Caco-2 (cell line): ENCODE data around the gene MUC2. TPM values are rescaled to one million over a fixed set of nuclear protein-coding genes. Genes with fewer than 3 reads are reported as not detected.

ENCODE experiments used
- BruUV-seq: library from RNA; stranded (reverse); fragments of 400-500 nt; replicated peaks from 2 replicates; lab custom pipeline; 2021; lab: Mats Ljungman, UMichigan
- CTCF ChIA-PET: fragments of 300-600 bp; sonication (Branson Sonifier 250); formaldehyde crosslinking; loops from one replicate; lab custom pipeline; 2022; ENCODE audit warnings: antibody characterized with exemption; lab: Charles Lee
- POLR2A ChIA-PET: fragments of 300-600 bp; sonication (Branson Sonifier 250); formaldehyde crosslinking; loops from one replicate; lab custom pipeline; 2022; ENCODE audit warnings: antibody characterized with exemption; lab: Charles Lee
- DNase-seq, 2 experiments: peaks; one replicate each; pipeline versions ENCODE4 v3.0.0 to v3.0.0-alpha.2; 2020 to 2022
- H3K27me3 ChIP-seq: replicated peaks from 2 replicates; pipeline ENCODE4 v1.6.0; 2011; ENCODE audit warnings: low read length; ENCODE audit not compliant: control insufficient read depth, insufficient read depth
- H3K36me3 ChIP-seq: 2 replicates; pipeline ENCODE4 v1.5.1; 2011; ENCODE audit warnings: low read length; ENCODE audit not compliant: control insufficient read depth, insufficient read depth
- H3K4me1 ChIP-seq: fragments of 250-450 bp; sonication (Bioruptor Pico); 2 replicates; pipeline ENCODE4 v1.5.1; 2020; ENCODE audit warnings: mild to moderate bottlenecking
- H3K4me3 ChIP-seq: 2 replicates; pipeline ENCODE4 v1.5.1; 2011; ENCODE audit warnings: low read depth, mild to moderate bottlenecking, control low read depth, low read length
- H3K9me3 ChIP-seq: fragments of 250-450 bp; sonication (Bioruptor Pico); 2 replicates; pipeline ENCODE4 v1.5.1; 2020; ENCODE audit warnings: mild to moderate bottlenecking, moderate library complexity
- H3K27ac Mint-ChIP-seq: one replicate; pipeline ENCODE4 v1.8.0; 2022; ENCODE audit warnings: mixed read lengths; ENCODE audit not compliant: unreplicated experiment
- H3K27me3 Mint-ChIP-seq: one replicate; pipeline ENCODE4 v1.8.0; 2022; ENCODE audit warnings: mixed read lengths; ENCODE audit not compliant: insufficient read depth, unreplicated experiment
- H3K36me3 Mint-ChIP-seq: one replicate; pipeline ENCODE4 v1.8.0; 2022; ENCODE audit warnings: mild to moderate bottlenecking, mixed read lengths; ENCODE audit not compliant: insufficient read depth, unreplicated experiment
- H3K4me1 Mint-ChIP-seq: one replicate; pipeline ENCODE4 v1.8.0; 2022; ENCODE audit warnings: low read depth, mixed read lengths; ENCODE audit not compliant: unreplicated experiment
- H3K4me3 Mint-ChIP-seq: one replicate; pipeline ENCODE4 v1.8.0; 2022; ENCODE audit warnings: mild to moderate bottlenecking, moderate library complexity, mixed read lengths; ENCODE audit not compliant: unreplicated experiment
- H3K9me3 Mint-ChIP-seq: one replicate; pipeline ENCODE4 v1.8.0; 2022; ENCODE audit warnings: mixed read lengths; ENCODE audit not compliant: unreplicated experiment
- intact Hi-C: fragments of 100-400 bp; cut with micrococcal nuclease; formaldehyde crosslinking; loops from one replicate; pipeline ENCODE4 v1.10.0; 2022; ENCODE audit not compliant: unreplicated experiment
- total RNA-seq: library from RNA; stranded (reverse); gene quantifications from 2 replicates; pipeline ENCODE4 v1.2.3, GENCODE V29; 2022
- TF ChIP-seq, protein P1 (sequence below), 2 experiments: fragments of 200-600 bp in 1 of 2; IDR thresholded peaks; 1 replicate in 1 of 2; 2 replicates in 1 of 2; pipeline versions ENCODE4 v1.5.1 to v1.8.0; 2011 to 2022; ENCODE audit warnings: antibody characterized with exemption in 1 of 2, control low read depth in 1 of 2, inconsistent platforms in 1 of 2, low read depth in 1 of 2, low read length in 1 of 2, mild to moderate bottlenecking in 1 of 2, moderate library complexity in 1 of 2; ENCODE audit not compliant: insufficient read depth in 1 of 2, severe bottlenecking in 1 of 2, unreplicated experiment in 1 of 2

MUC2 gene
- total RNA-seq, 1 experiment from 2014 or later = 0.05 TPM

DNA sequence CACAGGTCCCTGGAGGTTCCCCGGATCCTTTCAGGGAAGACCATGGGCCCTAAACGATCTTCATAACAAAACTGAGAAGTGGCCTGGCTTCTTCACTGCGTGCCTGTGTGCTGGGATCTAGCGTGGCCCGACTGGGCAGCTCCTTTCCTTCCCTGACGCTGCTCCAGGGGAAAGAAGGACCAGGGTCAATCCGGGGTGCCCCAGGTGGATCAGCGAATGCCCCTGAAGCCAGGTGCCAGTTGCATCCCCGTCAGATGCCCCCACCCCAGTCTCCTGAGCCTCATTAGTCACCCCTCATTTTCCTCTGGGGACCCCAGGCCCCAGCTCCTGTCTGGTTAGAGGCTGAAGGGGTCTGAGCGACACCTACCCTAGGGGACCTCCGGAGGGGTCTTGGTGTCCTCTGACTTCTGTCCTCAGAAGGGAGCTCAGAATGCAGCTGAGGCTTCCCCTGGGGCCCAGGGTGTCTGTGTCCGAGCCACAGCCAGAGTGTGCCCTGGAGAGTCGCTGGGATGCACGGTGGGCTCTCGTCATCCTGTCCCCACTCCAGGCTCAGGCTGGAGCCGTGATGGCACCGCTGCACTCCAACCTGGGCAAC is 19.5 kb upstream of the MUC2 start:
- intact Hi-C loops = no loop called here
- Histone ChIP-seq H3K36me3 (no peaks in the 10 kb centered on the region), H3K9me3 (no peaks in the 10 kb centered on the region), H3K27me3 (no peaks in the 10 kb centered on the region), H3K4me1 (no peaks in the 10 kb centered on the region; the same call in 1 of the 2 replicates), H3K4me3 (no peak overlapping the region)
- Mint-ChIP-seq H3K4me1 (no peaks in the 10 kb centered on the region), H3K9me3 (no peaks in the 10 kb centered on the region), H3K27me3 (no peaks in the 10 kb centered on the region), H3K4me3 (no peak overlapping the region), H3K36me3 (no peaks in the 10 kb centered on the region), H3K27ac (no peak overlapping the region)
- TF ChIP-seq, protein P1, sequence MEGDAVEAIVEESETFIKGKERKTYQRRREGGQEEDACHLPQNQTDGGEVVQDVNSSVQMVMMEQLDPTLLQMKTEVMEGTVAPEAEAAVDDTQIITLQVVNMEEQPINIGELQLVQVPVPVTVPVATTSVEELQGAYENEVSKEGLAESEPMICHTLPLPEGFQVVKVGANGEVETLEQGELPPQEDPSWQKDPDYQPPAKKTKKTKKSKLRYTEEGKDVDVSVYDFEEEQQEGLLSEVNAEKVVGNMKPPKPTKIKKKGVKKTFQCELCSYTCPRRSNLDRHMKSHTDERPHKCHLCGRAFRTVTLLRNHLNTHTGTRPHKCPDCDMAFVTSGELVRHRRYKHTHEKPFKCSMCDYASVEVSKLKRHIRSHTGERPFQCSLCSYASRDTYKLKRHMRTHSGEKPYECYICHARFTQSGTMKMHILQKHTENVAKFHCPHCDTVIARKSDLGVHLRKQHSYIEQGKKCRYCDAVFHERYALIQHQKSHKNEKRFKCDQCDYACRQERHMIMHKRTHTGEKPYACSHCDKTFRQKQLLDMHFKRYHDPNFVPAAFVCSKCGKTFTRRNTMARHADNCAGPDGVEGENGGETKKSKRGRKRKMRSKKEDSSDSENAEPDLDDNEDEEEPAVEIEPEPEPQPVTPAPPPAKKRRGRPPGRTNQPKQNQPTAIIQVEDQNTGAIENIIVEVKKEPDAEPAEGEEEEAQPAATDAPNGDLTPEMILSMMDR (IDR thresholded peaks at IDR 0.05; ENCODE audit: insufficient read depth in 1 of 2, low read depth in 1 of 2, low read length in 1 of 2, severe bottlenecking in 1 of 2, unreplicated experiment in 1 of 2) = no peak
- POLR2A ChIA-PET = no interaction called here
- CTCF ChIA-PET = interaction anchor here (1.0 to 1.1 kb wide), 2 partner anchors 103 to 144 kb away, joined by 3 read pairs; no protein-coding TSS in a partner anchor
- BruUV-seq = no TSS peak
- no peak for DNase-seq

DNA sequence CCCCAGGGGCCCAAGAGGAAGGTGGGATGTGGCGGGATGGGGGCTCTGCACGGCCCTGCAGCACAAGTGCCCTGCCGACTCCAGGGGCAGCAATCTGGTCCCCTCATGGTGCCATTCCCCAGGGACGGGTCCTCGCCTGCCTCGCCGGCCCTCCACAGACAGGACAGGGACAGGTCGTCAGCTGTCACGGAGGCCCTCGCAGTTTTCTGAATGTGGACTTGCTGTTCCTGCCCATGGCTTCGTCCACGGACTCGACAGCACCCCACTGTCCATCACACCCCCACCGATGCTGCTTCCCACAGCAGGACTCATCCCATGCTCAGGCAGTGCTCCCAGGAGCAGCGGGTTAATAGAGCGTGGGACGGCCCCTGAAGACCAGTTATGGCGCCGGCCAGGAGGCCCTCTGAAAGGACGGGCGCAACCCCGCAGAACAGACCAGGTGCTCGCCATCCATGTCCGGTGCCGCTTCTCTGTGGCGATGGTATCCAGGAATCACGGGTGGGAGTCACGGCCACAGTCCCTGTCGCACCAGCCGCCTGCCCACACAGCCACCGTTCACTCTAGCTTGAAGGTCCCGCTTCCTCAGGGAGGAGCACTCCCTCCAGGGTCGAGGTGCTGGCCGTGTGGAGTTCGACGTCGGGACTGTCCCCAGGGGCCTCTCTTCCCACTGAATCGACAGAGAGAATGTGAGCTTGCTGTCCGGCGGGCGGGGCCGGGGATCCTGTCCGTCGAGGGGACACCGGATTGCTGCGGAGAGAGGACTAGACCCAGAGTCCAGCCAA is 18.5 kb upstream of the MUC2 start:
- Histone ChIP-seq H3K4me3 (no peak overlapping the region), H3K9me3 (no peaks in the 10 kb centered on the region), H3K36me3 (no peaks in the 10 kb centered on the region), H3K4me1 (no peaks in the 10 kb centered on the region; the same call in 1 of the 2 replicates), H3K27me3 (no peaks in the 10 kb centered on the region)
- Mint-ChIP-seq H3K27me3 (no peaks in the 10 kb centered on the region), H3K4me3 (no peak overlapping the region), H3K27ac (no peak overlapping the region), H3K36me3 (no peaks in the 10 kb centered on the region), H3K9me3 (no peaks in the 10 kb centered on the region), H3K4me1 (no peaks in the 10 kb centered on the region)
- POLR2A ChIA-PET = no interaction called here
- intact Hi-C loops = no loop called here
- no peak for DNase-seq
- TF ChIP-seq, protein P1 (IDR thresholded peaks at IDR 0.05; ENCODE audit: insufficient read depth in 1 of 2, low read depth in 1 of 2, low read length in 1 of 2, severe bottlenecking in 1 of 2, unreplicated experiment in 1 of 2) = no peak
- BruUV-seq = no TSS peak
- CTCF ChIA-PET = interaction anchor here (0.6 kb wide), 1 partner anchor 10 kb away, joined by 3 read pairs; no protein-coding TSS in a partner anchor

DNA sequence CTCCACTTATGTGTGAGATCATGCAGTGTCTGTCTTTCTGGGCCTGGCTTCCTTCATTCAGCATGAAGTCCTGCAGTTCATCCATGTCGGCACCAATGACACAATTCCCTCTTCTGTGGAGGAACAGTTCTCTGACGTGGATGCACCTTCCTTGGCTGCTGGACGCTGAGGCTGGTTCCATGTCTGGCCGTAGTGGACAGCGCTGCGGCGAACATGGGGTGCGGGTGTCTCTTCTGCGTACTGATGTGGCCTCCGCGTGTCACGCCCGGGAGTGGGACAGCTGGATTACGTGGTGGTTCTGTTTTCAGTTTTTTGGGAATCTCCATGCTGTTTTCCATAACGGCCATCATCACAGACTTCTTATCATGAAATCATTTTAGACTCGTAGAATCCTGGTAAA is 16.9 kb upstream of the MUC2 start:
- TF ChIP-seq, protein P1 (IDR thresholded peaks at IDR 0.05; ENCODE audit: insufficient read depth in 1 of 2, low read depth in 1 of 2, low read length in 1 of 2, severe bottlenecking in 1 of 2, unreplicated experiment in 1 of 2) = no peak
- Histone ChIP-seq H3K27me3 (no peaks in the 10 kb centered on the region), H3K4me1 (no peaks in the 10 kb centered on the region; the same call in 1 of the 2 replicates), H3K36me3 (no peaks in the 10 kb centered on the region), H3K4me3 (no peak overlapping the region), H3K9me3 (peaks cover 10% of the 10 kb centered on the region)
- Mint-ChIP-seq H3K4me3 (no peak overlapping the region), H3K27me3 (peaks cover 2% of the 10 kb centered on the region), H3K9me3 (peaks cover 11% of the 10 kb centered on the region), H3K27ac (no peak overlapping the region), H3K36me3 (no peaks in the 10 kb centered on the region), H3K4me1 (no peaks in the 10 kb centered on the region)
- BruUV-seq = no TSS peak
- intact Hi-C loops = no loop called here
- DNase-seq = no peak
- ChIA-PET POLR2A (no interaction called here), CTCF (no interaction called here)
